Measurements from ENCODE around the gene C6orf62.
A peak's percentile ranks its signal among the peaks of the same experiment; 100 is the strongest.
"Not testable (repeated sequence)": the region's sequence is repeated elsewhere in the genome, so short reads cannot be mapped to it uniquely, and the experiment has no call there.

C6orf62 gene

GRCh38 chr6:24664046-24664987, 54.6 kb downstream of the C6orf62 start:
- Histone ChIP-seq H3K4me3 (ENCODE audit: low read depth in 1 of 2, low read length in 1 of 2) (peak overlapping the region; percentile 79 to 98), H3K4me1 (ENCODE audit: control insufficient read depth in 1 of 2, insufficient read depth in 1 of 2, low read depth in 1 of 2, low read length in 1 of 2) (peaks cover 45 to 53% of the 10 kb centered on the region in 2 experiments), H3K36me3 (peaks cover 35% of the 10 kb centered on the region), H3K9me3 (no peaks in the 10 kb centered on the region), H3K27ac (peak overlapping the region; percentile 95), H3K27me3 (no peaks in the 10 kb centered on the region)
- TF ChIP-seq CTCF (IDR thresholded peaks at IDR 0.05), result no peak

GRCh38 chr6:24663189-24663588, 55.8 kb downstream of the C6orf62 start:
- no peak for TF ChIP-seq CTCF (IDR thresholded peaks at IDR 0.05)
- peaks cover 55 to 64% of the 10 kb centered on the region in 2 experiments for H3K4me1 ChIP-seq (ENCODE audit: control insufficient read depth in 1 of 2, insufficient read depth in 1 of 2, low read depth in 1 of 2, low read length in 1 of 2)
- H3K4me3 ChIP-seq (ENCODE audit: low read depth in 1 of 2, low read length in 1 of 2), result no peak overlapping the region
- peaks cover 38% of the 10 kb centered on the region for H3K36me3 ChIP-seq
- no peaks in the 10 kb centered on the region for H3K27me3 ChIP-seq
- no peaks in the 10 kb centered on the region for H3K9me3 ChIP-seq
- H3K27ac ChIP-seq, result peak overlapping the region; percentile 95

GRCh38 chr6:24662236-24662635, 56.7 kb downstream of the C6orf62 start:
- peaks cover 54 to 63% of the 10 kb centered on the region in 2 experiments for H3K4me1 ChIP-seq (ENCODE audit: control insufficient read depth in 1 of 2, insufficient read depth in 1 of 2, low read depth in 1 of 2, low read length in 1 of 2)
- no peak overlapping the region for H3K4me3 ChIP-seq (ENCODE audit: low read depth in 1 of 2, low read length in 1 of 2)
- TF ChIP-seq CTCF (IDR thresholded peaks at IDR 0.05), result no peak
- no peaks in the 10 kb centered on the region for H3K9me3 ChIP-seq
- peaks cover 41% of the 10 kb centered on the region for H3K36me3 ChIP-seq
- no peaks in the 10 kb centered on the region for H3K27me3 ChIP-seq
- peak overlapping the region; percentile 97 for H3K27ac ChIP-seq

GRCh38 chr6:24661759-24662158, 57.2 kb downstream of the C6orf62 start:
- H3K27ac ChIP-seq, result peak overlapping the region; percentile 97
- H3K36me3 ChIP-seq, result peaks cover 45% of the 10 kb centered on the region
- not testable (repeated sequence) for H3K9me3 ChIP-seq; H3K27me3 ChIP-seq; H3K4me3 ChIP-seq (ENCODE audit: low read depth in 1 of 2, low read length in 1 of 2)
- H3K4me1 ChIP-seq (ENCODE audit: control insufficient read depth in 1 of 2, insufficient read depth in 1 of 2, low read depth in 1 of 2, low read length in 1 of 2), result peaks cover 54 to 65% of the 10 kb centered on the region in 2 experiments

- Histone ChIP-seq H3K9me3 (no peaks in the 10 kb centered on the region), H3K4me1 (ENCODE audit: control insufficient read depth in 1 of 2, insufficient read depth in 1 of 2, low read depth in 1 of 2, low read length in 1 of 2) (peaks cover 48 to 51% of the 10 kb centered on the region in 2 experiments), H3K27me3 (no peaks in the 10 kb centered on the region), H3K4me3 (ENCODE audit: low read depth in 1 of 2, low read length in 1 of 2) (peak overlapping the region in 1 of 2 experiments; percentile 26), H3K27ac (peak overlapping the region; percentile 97), H3K36me3 (peaks cover 53% of the 10 kb centered on the region)
- no peak for TF ChIP-seq CTCF (IDR thresholded peaks at IDR 0.05)
Measured at GRCh38 chr6:24660105-24660504, 58.8 kb downstream of the C6orf62 start.

- Histone ChIP-seq H3K36me3 (peaks cover 53% of the 10 kb centered on the region), H3K9me3 (no peaks in the 10 kb centered on the region), H3K4me3 (ENCODE audit: low read depth in 1 of 2, low read length in 1 of 2) (peak overlapping the region; percentile 26 to 30), H3K27me3 (no peaks in the 10 kb centered on the region), H3K4me1 (ENCODE audit: control insufficient read depth in 1 of 2, insufficient read depth in 1 of 2, low read depth in 1 of 2, low read length in 1 of 2) (peaks cover 44 to 45% of the 10 kb centered on the region in 2 experiments), H3K27ac (peak overlapping the region; percentile 97)
- no peak for TF ChIP-seq CTCF (IDR thresholded peaks at IDR 0.05)
Measured at GRCh38 chr6:24659561-24659960, 59.4 kb downstream of the C6orf62 start.
